B cell (primary cell): ENCODE data around the gene IL12RB1. TPM values are rescaled to one million over a fixed set of nuclear protein-coding genes. Genes with fewer than 3 reads are reported as not detected.
A peak's percentile ranks its signal among the peaks of the same experiment; 100 is the strongest.

Experiments used
- ATAC-seq: fragments of 200-7000 bp; cut with Tn5 transposase; one replicate; pipeline ENCODE4 v1.10.0; 2021; ENCODE audit warnings: low read depth, mild to moderate bottlenecking, moderate number of reproducible peaks, moderate library complexity
- CTCF ChIA-PET: fragments of 350-600 bp; sonication (Branson Sonifier 250); formaldehyde crosslinking; loops from one replicate; lab custom pipeline; 2021; ENCODE audit warnings: antibody characterized with exemption, inconsistent platforms; lab: Charles Lee
- POLR2A ChIA-PET: fragments of 350-600 bp; sonication (Branson Sonifier 250); formaldehyde crosslinking; loops from one replicate; lab custom pipeline; 2021; ENCODE audit warnings: antibody characterized with exemption; lab: Charles Lee
- DNase-seq: peaks from one replicate; pipeline ENCODE4 v3.0.0; 2013
- H2AFZ ChIP-seq: 2 replicates; pipeline ENCODE4 v1.6.1; 2012; ENCODE audit warnings: mild to moderate bottlenecking, low read depth, low read length; ENCODE audit not compliant: insufficient read depth, poor library complexity, severe bottlenecking
- H3K27ac ChIP-seq, 2 donors: 1 replicate in 1 of 2; 2 replicates in 1 of 2; pipeline ENCODE4 v1.5.1; 2012 to 2013; ENCODE audit warnings: low read length in 2 of 2, mild to moderate bottlenecking in 2 of 2, moderate library complexity in 1 of 2
- H3K27me3 ChIP-seq, 4 experiments: fragments of 200-600 bp in 1 of 4; sonication (generic) in 1 of 4; replicated peaks in 1 of 4; 1 replicate in 2 of 4; 2 replicates in 2 of 4; pipeline versions ENCODE4 v1.6.1 to v1.7.0; 2013 to 2016; ENCODE audit warnings: low read length in 3 of 4, mild to moderate bottlenecking in 2 of 4, mixed read lengths in 1 of 4, moderate library complexity in 1 of 4; ENCODE audit not compliant: insufficient read depth in 4 of 4, control insufficient read depth in 3 of 4; ENCODE audit errors: control extremely low read depth in 1 of 4
- H3K36me3 ChIP-seq, 2 experiments: replicated peaks in 1 of 2; 1 replicate in 1 of 2; 2 replicates in 1 of 2; pipeline versions ENCODE4 v1.6.1 to v1.7.1; 2013; ENCODE audit warnings: low read length in 1 of 2; ENCODE audit not compliant: insufficient read depth in 2 of 2, control insufficient read depth in 1 of 2; ENCODE audit errors: control extremely low read depth in 1 of 2, extremely low read depth in 1 of 2
- H3K4me1 ChIP-seq, 2 donors: fragments of 200-600 bp in 1 of 2; sonication (generic) in 1 of 2; 1 replicate in 1 of 2; 2 replicates in 1 of 2; pipeline versions ENCODE4 v1.5.1 to v1.6.1; 2013 to 2017; ENCODE audit warnings: low read length in 2 of 2; ENCODE audit not compliant: control insufficient read depth in 2 of 2, insufficient read depth in 2 of 2
- H3K4me2 ChIP-seq: replicated peaks from 2 replicates; pipeline ENCODE3; 2012; ENCODE audit warnings: mild to moderate bottlenecking, low read depth, low read length; ENCODE audit not compliant: poor library complexity, severe bottlenecking
- H3K4me3 ChIP-seq, 5 experiments: fragments of 200-600 bp in 1 of 5; sonication (generic) in 1 of 5; 1 replicate in 3 of 5; 2 replicates in 2 of 5; pipeline versions ENCODE4 v1.5.1 to v1.7.0; 2011 to 2016; ENCODE audit warnings: low read length in 4 of 5, mild to moderate bottlenecking in 4 of 5, low read depth in 2 of 5, control low read depth in 1 of 5, moderate library complexity in 1 of 5; ENCODE audit not compliant: insufficient read depth in 1 of 5; ENCODE audit errors: control extremely low read depth in 1 of 5, extremely low read depth in 1 of 5
- H3K79me2 ChIP-seq: fragments of 200-600 bp; sonication (generic); one replicate; pipeline ENCODE4 v1.6.0; 2016; ENCODE audit warnings: low read length; ENCODE audit not compliant: control insufficient read depth, insufficient read depth
- H3K9ac ChIP-seq: fragments of 200-600 bp; sonication (generic); 2 replicates; pipeline ENCODE4 v1.6.1; 2017; ENCODE audit warnings: mild to moderate bottlenecking, low read length, moderate library complexity
- H3K9me3 ChIP-seq, 3 donors: one replicate each; pipeline versions ENCODE4 v1.6.1 to v1.7.1; 2013; ENCODE audit warnings: low read length in 2 of 3; ENCODE audit not compliant: control insufficient read depth in 2 of 3, insufficient read depth in 1 of 3; ENCODE audit errors: control extremely low read depth in 1 of 3
- H4K20me1 ChIP-seq: 2 replicates; pipeline ENCODE4 v1.6.0; 2012; ENCODE audit warnings: mild to moderate bottlenecking, low read length; ENCODE audit not compliant: insufficient read depth, control insufficient read depth, poor library complexity, severe bottlenecking
- H3K27ac Mint-ChIP-seq: one replicate; pipeline ENCODE4 v1.8.0; 2021; ENCODE audit warnings: mixed read lengths
- H3K27me3 Mint-ChIP-seq: one replicate; pipeline ENCODE4 v1.8.0; 2021; ENCODE audit warnings: mixed read lengths
- H3K4me1 Mint-ChIP-seq: one replicate; pipeline ENCODE4 v1.8.0; 2021; ENCODE audit warnings: mixed read lengths
- H3K4me3 Mint-ChIP-seq: one replicate; pipeline ENCODE4 v1.8.0; 2021; ENCODE audit warnings: mixed read lengths
- H3K9me3 Mint-ChIP-seq: one replicate; pipeline ENCODE4 v1.8.0; 2022; ENCODE audit warnings: mixed read lengths; ENCODE audit not compliant: insufficient read depth
- EZH2 ChIP-seq: IDR thresholded peaks from 2 replicates; pipeline ENCODE4 v1.6.1; 2012; ENCODE audit warnings: borderline replicate concordance, low read depth, mild to moderate bottlenecking, moderate library complexity, low read length; ENCODE audit not compliant: insufficient read depth, poor library complexity, severe bottlenecking
- WGBS: methylation state at CpG from one replicate; pipeline ENCODE4 v1.1.5; 2013; ENCODE audit warnings: missing lambda C conversion rate; ENCODE audit not compliant: insufficient coverage; 5-methylcytosine and 5-hydroxymethylcytosine counted together
- intact Hi-C: fragments of 100-400 bp; cut with micrococcal nuclease; formaldehyde crosslinking; loops from one replicate; pipeline ENCODE4 v1.10.0; 2022
- polyA plus RNA-seq: library from polyadenylated mRNA; depleted of rRNA; stranded (reverse); fragments of >200 nt; gene quantifications from 2 replicates; pipeline ENCODE4 v1.2.3, GENCODE V29; 2012
- total RNA-seq, 2 donors: library from RNA; stranded (reverse); fragments of 120-200 nt in 1 of 2; gene quantifications; 1 replicate in 1 of 2; 2 replicates in 1 of 2; pipeline versions ENCODE4 v1.2.3 to v1.2.4, GENCODE V29; 2013 to 2022
- TF ChIP-seq, protein P1 (sequence below): fragments of 200-600 bp; IDR thresholded peaks from one replicate; pipeline ENCODE4 v1.8.0; 2022; ENCODE audit warnings: antibody characterized with exemption, mild to moderate bottlenecking

Gene IL12RB1
- total and polyA plus RNA-seq, 2 donors (not counting 1 experiment from before 2014, with no cell fraction given) = 18.8 to 24.5 TPM

DNA sequence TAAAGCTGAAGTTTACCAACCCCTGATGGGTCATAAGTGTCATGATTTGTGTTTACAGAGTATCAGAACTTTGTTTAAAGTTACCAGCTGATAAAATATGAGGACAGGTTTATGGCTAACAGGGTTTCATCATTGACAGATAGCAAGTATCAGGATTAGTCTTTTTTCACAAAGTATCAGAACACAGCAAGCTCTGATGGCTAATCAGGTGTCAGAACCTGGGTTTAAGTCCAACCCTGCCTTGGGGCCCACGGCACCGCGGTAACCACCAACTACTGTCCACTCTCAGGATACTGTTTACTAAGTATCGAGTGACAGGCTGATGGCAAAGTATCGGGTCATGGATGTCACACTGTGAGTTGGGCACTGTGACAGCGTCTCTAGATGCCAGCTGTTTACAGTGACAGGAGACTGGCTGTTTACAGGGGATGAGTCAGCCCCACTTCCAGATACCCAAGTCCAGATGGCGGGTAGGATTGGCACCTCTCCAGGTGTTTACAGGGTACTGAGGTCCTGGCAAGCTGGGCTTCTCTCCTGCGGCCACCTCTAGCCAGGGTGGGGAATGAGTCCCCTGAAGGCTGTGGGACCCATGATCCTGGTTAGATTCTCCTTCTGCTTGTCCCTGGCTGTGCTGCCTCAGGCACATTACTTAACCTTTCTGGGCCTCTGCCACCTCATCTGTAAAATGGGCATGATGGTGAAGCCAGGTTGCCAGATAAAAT, 57.0 kb downstream of the IL12RB1 start:
- Histone ChIP-seq H3K4me3 (no peak overlapping the region), H3K27me3 (no peaks in the 10 kb centered on the region), H2AFZ (no peak overlapping the region), H3K27ac (no peak overlapping the region), H3K79me2 (no peaks in the 10 kb centered on the region), H3K4me1 (peaks cover 12 to 18% of the 10 kb centered on the region in 2 donors), H4K20me1 (no peaks in the 10 kb centered on the region), H3K9me3 (no peaks in the 10 kb centered on the region), H3K36me3 (no peaks in the 10 kb centered on the region), H3K4me2 (no peak overlapping the region), H3K9ac (no peak overlapping the region)
- TF ChIP-seq, protein P1, sequence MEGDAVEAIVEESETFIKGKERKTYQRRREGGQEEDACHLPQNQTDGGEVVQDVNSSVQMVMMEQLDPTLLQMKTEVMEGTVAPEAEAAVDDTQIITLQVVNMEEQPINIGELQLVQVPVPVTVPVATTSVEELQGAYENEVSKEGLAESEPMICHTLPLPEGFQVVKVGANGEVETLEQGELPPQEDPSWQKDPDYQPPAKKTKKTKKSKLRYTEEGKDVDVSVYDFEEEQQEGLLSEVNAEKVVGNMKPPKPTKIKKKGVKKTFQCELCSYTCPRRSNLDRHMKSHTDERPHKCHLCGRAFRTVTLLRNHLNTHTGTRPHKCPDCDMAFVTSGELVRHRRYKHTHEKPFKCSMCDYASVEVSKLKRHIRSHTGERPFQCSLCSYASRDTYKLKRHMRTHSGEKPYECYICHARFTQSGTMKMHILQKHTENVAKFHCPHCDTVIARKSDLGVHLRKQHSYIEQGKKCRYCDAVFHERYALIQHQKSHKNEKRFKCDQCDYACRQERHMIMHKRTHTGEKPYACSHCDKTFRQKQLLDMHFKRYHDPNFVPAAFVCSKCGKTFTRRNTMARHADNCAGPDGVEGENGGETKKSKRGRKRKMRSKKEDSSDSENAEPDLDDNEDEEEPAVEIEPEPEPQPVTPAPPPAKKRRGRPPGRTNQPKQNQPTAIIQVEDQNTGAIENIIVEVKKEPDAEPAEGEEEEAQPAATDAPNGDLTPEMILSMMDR = no peak
- no peak for TF ChIP-seq EZH2
- intact Hi-C loops = no loop called here
- Mint-ChIP-seq H3K4me3 (no peak overlapping the region), H3K27me3 (no peaks in the 10 kb centered on the region), H3K9me3 (no peaks in the 10 kb centered on the region), H3K4me1 (peaks cover 33% of the 10 kb centered on the region), H3K27ac (peak overlapping the region; percentile 46)
- ChIA-PET POLR2A (interaction anchor here (0.6 to 2.5 kb wide), 7 partner anchors 8 to 422 kb away, joined by 3 to 16 read pairs (median 4); no protein-coding TSS in a partner anchor), CTCF (interaction anchor here (1.3 to 2.7 kb wide), 5 partner anchors 9 to 27 kb away, joined by 3 to 15 read pairs (median 8); partner anchors contain the start of gene ARRDC2)
- 89% methylated on average over 8 of the region's 8 CpGs for WGBS
- DNase-seq = no peak
- ATAC-seq = no peak

DNA sequence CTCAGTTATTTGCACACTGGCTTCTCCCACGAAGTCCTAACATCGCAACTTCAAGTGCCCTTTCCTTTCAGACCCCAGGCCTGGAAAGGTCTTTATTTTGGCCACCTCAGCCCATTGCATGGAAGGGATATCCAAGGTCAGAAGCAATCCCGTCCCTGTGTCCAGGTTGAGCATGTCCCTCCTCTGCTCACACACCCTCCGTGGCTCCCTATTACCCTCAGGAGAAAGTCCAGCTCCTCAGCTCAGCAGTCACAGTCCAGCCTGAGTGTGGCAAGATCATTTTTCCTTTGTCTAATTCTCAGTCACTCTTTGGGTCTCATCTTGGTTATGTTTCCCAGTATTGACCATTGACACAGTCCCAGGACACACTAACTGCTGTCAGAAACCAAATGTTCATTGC, 59.6 kb downstream of the IL12RB1 start:
- no peaks in the 10 kb centered on the region for H3K27me3 ChIP-seq
- peaks cover 0 to 6% (median 3%) of the 10 kb centered on the region in 3 donors for H3K9me3 ChIP-seq
- DNase-seq = no peak
- Mint-ChIP-seq H3K27me3 (no peaks in the 10 kb centered on the region), H3K9me3 (no peaks in the 10 kb centered on the region), H3K4me3 (no peak overlapping the region), H3K4me1 (peaks cover 55% of the 10 kb centered on the region), H3K27ac (peak overlapping the region; percentile 73)
- WGBS = 100% methylated on average over 4 of the region's 4 CpGs
- no peak overlapping the region for H3K9ac ChIP-seq
- no peaks in the 10 kb centered on the region for H3K79me2 ChIP-seq
- intact Hi-C loops = no loop called here
- H3K4me3 ChIP-seq = no peak overlapping the region
- H3K4me2 ChIP-seq = no peak overlapping the region
- H4K20me1 ChIP-seq = no peaks in the 10 kb centered on the region
- H3K27ac ChIP-seq = no peak overlapping the region
- peaks cover 38 to 44% of the 10 kb centered on the region in 2 donors for H3K4me1 ChIP-seq
- ChIA-PET POLR2A (interaction anchor here (0.7 to 1.5 kb wide), 3 partner anchors 15 to 35 kb away, joined by 3 to 9 read pairs (median 4); no protein-coding TSS in a partner anchor), CTCF (interaction anchor here (0.6 to 1.7 kb wide), 2 partner anchors 10 to 17 kb away, joined by 3 to 7 read pairs; no protein-coding TSS in a partner anchor)
- no peak for ATAC-seq
- no peaks in the 10 kb centered on the region for H3K36me3 ChIP-seq
- TF ChIP-seq, protein P1 = no peak
- no peak for TF ChIP-seq EZH2
- H2AFZ ChIP-seq = no peak overlapping the region
